SK-N-SH (cell line): ENCODE data around the gene GPR107. TPM values are rescaled to one million over a fixed set of nuclear protein-coding genes. Genes with fewer than 3 reads are reported as not detected.

Experiments
- CTCF ChIA-PET: fragments of 300-600, 350-600 bp; formaldehyde crosslinking; extraction: SDS; loops from one replicate; lab custom pipeline; 2021; lab: Yijun Ruan, JAX
- POLR2A ChIA-PET: fragments of 350-600 bp; sonication (Branson Sonifier 250); formaldehyde crosslinking; extraction: SDS; loops from one replicate; lab custom pipeline; 2020; ENCODE audit warnings: antibody characterized with exemption, inconsistent platforms; lab: Yijun Ruan, JAX
- DNase-seq: peaks from one replicate; pipeline ENCODE4 v3.0.0; 2012
- H2AFZ ChIP-seq: fragments of 200-600 bp; sonication (generic); 2 replicates; pipeline ENCODE4 v1.8.1; 2016; ENCODE audit warnings: antibody characterized with exemption, mild to moderate bottlenecking, low read depth
- H3F3A ChIP-seq: fragments of 200-600 bp; sonication (generic); replicated peaks from 2 replicates; pipeline ENCODE3; 2016; ENCODE audit warnings: antibody characterized with exemption, mild to moderate bottlenecking; ENCODE audit not compliant: insufficient read depth
- H3K27ac ChIP-seq, 2 experiments: fragments of 200-500 bp in 1 of 2; fragments of 200-600 bp in 1 of 2; sonication (Bioruptor generic) in 1 of 2; sonication (generic), shearing (Covaris generic) in 1 of 2; 2 replicates each; pipeline versions ENCODE4 v1.5.1 to v1.6.1; 2014 to 2016; ENCODE audit warnings: low read depth in 2 of 2, inconsistent platforms in 1 of 2, low read length in 1 of 2, mild to moderate bottlenecking in 1 of 2, mixed read lengths in 1 of 2
- H3K27me3 ChIP-seq: fragments of 200-600 bp; sonication (generic), shearing (Covaris generic); 2 replicates; pipeline ENCODE4 v1.6.1; 2016; ENCODE audit warnings: mixed run types; ENCODE audit not compliant: insufficient read depth
- H3K36me3 ChIP-seq, 2 experiments: fragments of 200-500 bp in 1 of 2; fragments of 200-600 bp in 1 of 2; sonication (Bioruptor generic) in 1 of 2; sonication (generic) in 1 of 2; replicated peaks in 1 of 2; 2 replicates each; pipeline versions ENCODE3 to v1.5.1; 2014 to 2016; ENCODE audit warnings: low read length in 1 of 2, mild to moderate bottlenecking in 1 of 2; ENCODE audit not compliant: insufficient read depth in 2 of 2, control insufficient read depth in 1 of 2
- H3K4me1 ChIP-seq, 2 experiments: fragments of 200-500 bp in 1 of 2; fragments of 200-600 bp in 1 of 2; sonication (Bioruptor generic) in 1 of 2; sonication (generic), shearing (Covaris generic) in 1 of 2; 2 replicates each; pipeline versions ENCODE4 v1.5.1 to v1.6.1; 2014 to 2016; ENCODE audit warnings: low read depth in 1 of 2, low read length in 1 of 2, mixed run types in 1 of 2; ENCODE audit not compliant: insufficient read depth in 2 of 2, control insufficient read depth in 1 of 2
- H3K4me2 ChIP-seq: fragments of 200-600 bp; sonication (generic), shearing (Covaris generic); 2 replicates; pipeline ENCODE4 v1.6.1; 2017; ENCODE audit warnings: mixed run types
- H3K4me3 ChIP-seq, 2 experiments: fragments of 200-500 bp in 1 of 2; fragments of 200-600 bp in 1 of 2; sonication (Bioruptor generic) in 1 of 2; sonication (generic), shearing (Covaris generic) in 1 of 2; 2 replicates each; pipeline versions ENCODE4 v1.5.1 to v1.8.1; 2014 to 2016; ENCODE audit warnings: low read depth in 2 of 2, inconsistent platforms in 1 of 2, low read length in 1 of 2, mild to moderate bottlenecking in 1 of 2, mixed read lengths in 1 of 2, moderate library complexity in 1 of 2
- H3K79me2 ChIP-seq: fragments of 200-600 bp; sonication (generic); 2 replicates; pipeline ENCODE4 v1.8.1; 2017; ENCODE audit warnings: mild to moderate bottlenecking; ENCODE audit not compliant: insufficient read depth
- H3K9ac ChIP-seq: fragments of 200-600 bp; sonication (generic); 2 replicates; pipeline ENCODE4 v1.6.1; 2017; ENCODE audit warnings: mixed run types
- H3K9me2 ChIP-seq: fragments of 200-600 bp; sonication (generic); 2 replicates; pipeline ENCODE4 v1.6.1; 2017; ENCODE audit warnings: mixed run types
- H3K9me3 ChIP-seq: fragments of 200-600 bp; sonication (generic); 2 replicates; pipeline ENCODE4 v1.6.1; 2017; ENCODE audit warnings: mixed run types, mild to moderate bottlenecking, moderate library complexity
- H4K20me1 ChIP-seq: fragments of 200-600 bp; sonication (generic); 2 replicates; pipeline ENCODE4 v1.6.1; 2017; ENCODE audit warnings: mild to moderate bottlenecking, mixed run types; ENCODE audit not compliant: insufficient read depth
- ELF1 ChIP-seq: IDR thresholded peaks from 2 replicates; pipeline ENCODE4 v1.4.0; 2012
- EP300 ChIP-seq, 2 experiments: IDR thresholded peaks; 2 replicates each; pipeline versions ENCODE4 v1.4.0 to v1.6.1; 2012; ENCODE audit warnings: borderline replicate concordance in 1 of 2, low read depth in 1 of 2, low read length in 1 of 2
- EZH2phosphoT487 ChIP-seq: fragments of 200-600 bp; sonication (generic); IDR thresholded peaks from 2 replicates; pipeline ENCODE4 v1.6.1; 2017; ENCODE audit warnings: low read depth, mixed run types, mild to moderate bottlenecking, antibody characterized with exemption, moderate library complexity, borderline replicate concordance
- FOXJ3 ChIP-seq: sonication (generic); formaldehyde crosslinking; IDR thresholded peaks from 2 replicates; pipeline ENCODE4 v1.5.1; 2020; ENCODE audit warnings: mild to moderate bottlenecking, missing genetic modification reagents
- FOXM1 ChIP-seq: IDR thresholded peaks from 2 replicates; pipeline ENCODE4 v1.4.0; 2012; ENCODE audit warnings: low read depth, mild to moderate bottlenecking
- GATA2 ChIP-seq: sonication (generic); formaldehyde crosslinking; IDR thresholded peaks from 2 replicates; pipeline ENCODE4 v1.5.0; 2020; ENCODE audit warnings: mild to moderate bottlenecking, missing genetic modification reagents
- JUND ChIP-seq: IDR thresholded peaks from 2 replicates; pipeline ENCODE4 v1.4.0; 2012
- MEF2A ChIP-seq: IDR thresholded peaks from 2 replicates; pipeline ENCODE4 v1.4.0; 2012; ENCODE audit warnings: low read depth, borderline replicate concordance
- MXI1 ChIP-seq: IDR thresholded peaks from 2 replicates; pipeline ENCODE4 v1.6.1; 2012; ENCODE audit warnings: mild to moderate bottlenecking, low read depth, low read length, improper control_type of control experiment
- NRF1 ChIP-seq: IDR thresholded peaks from 2 replicates; pipeline ENCODE4 v1.6.1; 2012; ENCODE audit warnings: low read depth, mild to moderate bottlenecking, low read length
- POLR2AphosphoS5 ChIP-seq: IDR thresholded peaks from 2 replicates; pipeline ENCODE4 v1.6.1; 2012; ENCODE audit warnings: low read depth, low read length
- RAD21 ChIP-seq: IDR thresholded peaks from 2 replicates; pipeline ENCODE4 v1.6.1; 2012; ENCODE audit warnings: mild to moderate bottlenecking, low read length
- RCOR1 ChIP-seq: fragments of 150-350 bp; IDR thresholded peaks from 2 replicates; pipeline ENCODE4 v1.6.1; 2017; ENCODE audit warnings: antibody characterized with exemption, low read length
- TCF12 ChIP-seq: IDR thresholded peaks from 2 replicates; pipeline ENCODE4 v1.4.0; 2012
- YY1 ChIP-seq: IDR thresholded peaks from 2 replicates; pipeline ENCODE4 v1.4.0; 2012; ENCODE audit warnings: low read depth, mild to moderate bottlenecking
- WGBS: methylation state at CpG from one replicate; pipeline ENCODE4 v1.1.6; 2017; ENCODE audit warnings: low lambda C conversion rate; 5-methylcytosine and 5-hydroxymethylcytosine counted together
- polyA plus RNA-seq, 3 experiments: library from polyadenylated mRNA; depleted of rRNA; stranded (reverse); fragments of >200 nt; gene quantifications; 2 replicates each; pipeline ENCODE4 v1.2.3, GENCODE V29; 2012
- TF ChIP-seq, protein P1 (sequence below): IDR thresholded peaks from 2 replicates; pipeline ENCODE4 v1.4.0; 2012; ENCODE audit warnings: low read depth, borderline replicate concordance
- TF ChIP-seq, protein P2 (sequence below): fragments of 150-350 bp; IDR thresholded peaks from 2 replicates; pipeline ENCODE4 v1.6.1; 2017; ENCODE audit warnings: antibody characterized with exemption, low read length, low read depth, borderline replicate concordance
- TF ChIP-seq, protein P3 (sequence below): IDR thresholded peaks from 2 replicates; pipeline ENCODE4 v1.4.0; 2012; ENCODE audit warnings: low read depth, borderline replicate concordance
- TF ChIP-seq, protein P4 (sequence below): IDR thresholded peaks from 2 replicates; pipeline ENCODE4; 2012

GPR107 gene
- polyA plus RNA-seq, 1 of the 3 experiments (the other 2 are of a cell fraction), result 23.0 TPM

DNA sequence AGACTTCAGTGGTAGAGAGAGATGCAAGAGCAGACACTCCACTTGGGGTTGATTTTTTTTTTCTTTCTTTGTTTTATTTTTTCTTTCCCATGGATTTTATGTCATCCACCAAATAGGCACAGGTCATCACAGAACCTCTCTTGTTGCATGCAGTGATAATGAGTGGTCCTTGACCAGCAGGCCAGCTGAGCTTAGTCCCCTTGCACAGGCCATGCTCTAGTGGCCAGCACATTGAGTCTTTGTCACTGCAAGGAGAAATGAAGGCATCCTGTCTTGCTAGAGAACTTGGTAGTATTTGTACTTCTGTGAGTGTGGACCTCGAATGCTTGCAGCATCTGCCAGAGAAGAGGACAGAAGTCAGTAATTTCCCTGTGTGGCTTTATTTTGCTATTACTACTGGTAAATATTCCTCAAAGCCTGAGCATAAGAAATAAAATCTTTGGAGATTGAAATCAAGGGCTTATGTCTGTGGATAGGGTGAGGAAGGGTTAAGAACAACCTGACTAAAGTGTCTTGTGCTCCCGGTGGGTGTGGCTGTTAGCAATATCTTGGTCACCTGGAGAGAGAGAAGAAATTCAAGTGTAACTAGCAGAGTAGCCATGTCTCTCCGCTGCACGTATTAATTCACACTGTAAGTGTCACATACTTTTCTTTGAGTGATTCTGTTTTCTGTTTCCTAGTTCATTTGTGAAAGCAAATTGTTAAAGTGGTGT, 73.2 kb downstream of the GPR107 start:
- TF ChIP-seq GATA2 (CRISPR knock-in tag), result no peak
- TF ChIP-seq FOXJ3 (CRISPR knock-in tag), result no peak
- TF ChIP-seq, protein P1, sequence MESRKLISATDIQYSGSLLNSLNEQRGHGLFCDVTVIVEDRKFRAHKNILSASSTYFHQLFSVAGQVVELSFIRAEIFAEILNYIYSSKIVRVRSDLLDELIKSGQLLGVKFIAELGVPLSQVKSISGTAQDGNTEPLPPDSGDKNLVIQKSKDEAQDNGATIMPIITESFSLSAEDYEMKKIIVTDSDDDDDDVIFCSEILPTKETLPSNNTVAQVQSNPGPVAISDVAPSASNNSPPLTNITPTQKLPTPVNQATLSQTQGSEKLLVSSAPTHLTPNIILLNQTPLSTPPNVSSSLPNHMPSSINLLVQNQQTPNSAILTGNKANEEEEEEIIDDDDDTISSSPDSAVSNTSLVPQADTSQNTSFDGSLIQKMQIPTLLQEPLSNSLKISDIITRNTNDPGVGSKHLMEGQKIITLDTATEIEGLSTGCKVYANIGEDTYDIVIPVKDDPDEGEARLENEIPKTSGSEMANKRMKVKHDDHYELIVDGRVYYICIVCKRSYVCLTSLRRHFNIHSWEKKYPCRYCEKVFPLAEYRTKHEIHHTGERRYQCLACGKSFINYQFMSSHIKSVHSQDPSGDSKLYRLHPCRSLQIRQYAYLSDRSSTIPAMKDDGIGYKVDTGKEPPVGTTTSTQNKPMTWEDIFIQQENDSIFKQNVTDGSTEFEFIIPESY, result no peak
- TF ChIP-seq TCF12, result no peak
- TF ChIP-seq, protein P2, sequence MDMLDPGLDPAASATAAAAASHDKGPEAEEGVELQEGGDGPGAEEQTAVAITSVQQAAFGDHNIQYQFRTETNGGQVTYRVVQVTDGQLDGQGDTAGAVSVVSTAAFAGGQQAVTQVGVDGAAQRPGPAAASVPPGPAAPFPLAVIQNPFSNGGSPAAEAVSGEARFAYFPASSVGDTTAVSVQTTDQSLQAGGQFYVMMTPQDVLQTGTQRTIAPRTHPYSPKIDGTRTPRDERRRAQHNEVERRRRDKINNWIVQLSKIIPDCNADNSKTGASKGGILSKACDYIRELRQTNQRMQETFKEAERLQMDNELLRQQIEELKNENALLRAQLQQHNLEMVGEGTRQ, result no peak
- TF ChIP-seq, protein P3, sequence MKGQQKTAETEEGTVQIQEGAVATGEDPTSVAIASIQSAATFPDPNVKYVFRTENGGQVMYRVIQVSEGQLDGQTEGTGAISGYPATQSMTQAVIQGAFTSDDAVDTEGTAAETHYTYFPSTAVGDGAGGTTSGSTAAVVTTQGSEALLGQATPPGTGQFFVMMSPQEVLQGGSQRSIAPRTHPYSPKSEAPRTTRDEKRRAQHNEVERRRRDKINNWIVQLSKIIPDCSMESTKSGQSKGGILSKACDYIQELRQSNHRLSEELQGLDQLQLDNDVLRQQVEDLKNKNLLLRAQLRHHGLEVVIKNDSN, result no peak
- no peak for TF ChIP-seq RAD21
- no peak for TF ChIP-seq MXI1
- no peak for TF ChIP-seq NRF1
- Histone ChIP-seq H3K9ac (no peak overlapping the region), H3K27ac (peak overlapping the region in 1 of 2 experiments; percentile 98; a peak in 2 of 4 replicates), H3K4me1 (peaks cover 13 to 21% of the 10 kb centered on the region in 2 experiments), H3K4me2 (no peak overlapping the region), H3F3A (peaks cover 35% of the 10 kb centered on the region), H3K79me2 (no peaks in the 10 kb centered on the region), H2AFZ (no peak overlapping the region), H3K36me3 (peaks cover 13 to 15% of the 10 kb centered on the region in 2 experiments), H3K4me3 (no peak overlapping the region), H3K27me3 (no peaks in the 10 kb centered on the region), H4K20me1 (no peaks in the 10 kb centered on the region), H3K9me3 (no peaks in the 10 kb centered on the region), H3K9me2 (no peaks in the 10 kb centered on the region)
- ChIA-PET CTCF (interaction anchor here (0.9 to 2.3 kb wide), 2 partner anchors 13 to 109 kb away, joined by 3 to 9 read pairs; no protein-coding TSS in a partner anchor), POLR2A (no interaction called here)
- WGBS, result 72% methylated on average over 4 of the region's 4 CpGs
- no peak for DNase-seq

DNA sequence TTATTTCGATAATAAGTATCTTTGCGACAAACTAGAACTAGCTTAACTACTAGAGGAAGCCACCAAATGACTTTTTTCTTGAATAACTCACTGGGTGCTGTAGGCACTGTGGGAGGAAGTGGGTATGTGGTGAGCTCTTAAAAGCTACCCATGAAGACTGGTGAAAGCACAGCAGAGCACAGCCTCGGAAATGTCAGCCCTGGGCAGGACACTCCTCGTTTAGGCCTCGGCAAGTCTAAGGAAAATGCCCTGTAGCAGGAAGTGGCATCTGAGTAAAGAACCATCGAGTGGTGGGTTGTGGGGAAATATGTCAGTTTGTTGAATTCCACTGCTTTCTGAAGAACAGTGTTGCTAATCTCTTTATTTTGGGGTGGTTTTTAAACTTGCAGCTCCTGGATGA, 74.5 kb downstream of the GPR107 start:
- H4K20me1 ChIP-seq, result no peaks in the 10 kb centered on the region
- H3K79me2 ChIP-seq, result no peaks in the 10 kb centered on the region
- H3K27me3 ChIP-seq, result no peaks in the 10 kb centered on the region
- H3K36me3 ChIP-seq, result peaks cover 13 to 15% of the 10 kb centered on the region in 2 experiments
- WGBS, result 61% methylated on average over 6 of the region's 6 CpGs
- H2AFZ ChIP-seq, result peak overlapping the region; percentile 40
- POLR2A ChIA-PET, result no interaction called here
- peaks cover 35% of the 10 kb centered on the region for H3F3A ChIP-seq
- H3K9ac ChIP-seq, result peak overlapping the region; percentile 72
- no peaks in the 10 kb centered on the region for H3K9me3 ChIP-seq
- H3K4me1 ChIP-seq, result peaks cover 13 to 21% of the 10 kb centered on the region in 2 experiments
- CTCF ChIA-PET, result interaction anchor here (1.6 to 1.9 kb wide), 2 partner anchors 21 to 92 kb away, joined by 3 to 6 read pairs; no protein-coding TSS in a partner anchor
- H3K9me2 ChIP-seq, result no peaks in the 10 kb centered on the region
- no peak for DNase-seq
- no peak overlapping the region for H3K4me3 ChIP-seq
- H3K4me2 ChIP-seq, result peak overlapping the region; percentile 53
- peak overlapping the region; percentile 77 to 98; a peak in 3 of 4 replicates for H3K27ac ChIP-seq
- TF ChIP-seq, protein P4, sequence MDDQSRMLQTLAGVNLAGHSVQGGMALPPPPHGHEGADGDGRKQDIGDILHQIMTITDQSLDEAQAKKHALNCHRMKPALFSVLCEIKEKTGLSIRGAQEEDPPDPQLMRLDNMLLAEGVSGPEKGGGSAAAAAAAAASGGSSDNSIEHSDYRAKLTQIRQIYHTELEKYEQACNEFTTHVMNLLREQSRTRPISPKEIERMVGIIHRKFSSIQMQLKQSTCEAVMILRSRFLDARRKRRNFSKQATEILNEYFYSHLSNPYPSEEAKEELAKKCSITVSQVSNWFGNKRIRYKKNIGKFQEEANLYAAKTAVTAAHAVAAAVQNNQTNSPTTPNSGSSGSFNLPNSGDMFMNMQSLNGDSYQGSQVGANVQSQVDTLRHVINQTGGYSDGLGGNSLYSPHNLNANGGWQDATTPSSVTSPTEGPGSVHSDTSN, result no peak
- TF ChIP-seq MEF2A (no peak), ELF1 (no peak), MXI1 (no peak), RCOR1 (no peak), NRF1 (no peak), YY1 (no peak), JUND (no peak), POLR2AphosphoS5 (no peak), RAD21 (no peak), FOXM1 (no peak), EZH2phosphoT487 (no peak), EP300 (IDR thresholded peaks at IDR 0.05; ENCODE audit: borderline replicate concordance in 1 of 2, low read depth in 1 of 2, low read length in 1 of 2) (no peak), GATA2 (CRISPR knock-in tag) (no peak)
- TF ChIP-seq, protein P3, result no peak
- TF ChIP-seq, protein P1, result no peak
